GM10248 (cell line): ENCODE results near the gene ATP8A1.
"Not testable (repeated sequence)": the region's sequence is repeated elsewhere in the genome, so short reads cannot be mapped to it uniquely, and the experiment has no call there.

Source experiments
- CTCF ChIA-PET: fragments of 300-600 bp; sonication (Branson Sonifier 250); formaldehyde crosslinking; extraction: SDS; loops from one replicate; lab custom pipeline; 2021; ENCODE audit warnings: antibody characterized with exemption; lab: Yijun Ruan, JAX
- POLR2A ChIA-PET: fragments of 350-650 bp; sonication (Branson Sonifier 250); formaldehyde crosslinking; extraction: SDS; loops from one replicate; lab custom pipeline; 2020; ENCODE audit warnings: antibody characterized with exemption; lab: Yijun Ruan, JAX
- DNase-seq: peaks from one replicate; pipeline ENCODE4 v3.0.0; 2012; ENCODE audit errors: extremely low spot score
- CTCF ChIP-seq: IDR thresholded peaks from 2 replicates; pipeline ENCODE4 v1.5.1; 2012; ENCODE audit warnings: mild to moderate bottlenecking, low read depth; ENCODE audit errors: extremely low read depth, missing control alignments, control extremely low read depth

ATP8A1 gene

GRCh38 chr4:42656944-42657792 is at the start of gene ATP8A1:
ATP8A1 (minus strand) TSS chr4:42657105; CDS start chr4:42656873, 232 bp downstream.
- no peak for TF ChIP-seq CTCF
- ChIA-PET POLR2A (interaction anchor here (0.6 to 2.1 kb wide), 8 partner anchors 10 to 1747 kb away, joined by 3 to 13 read pairs (median 4); no protein-coding TSS in a partner anchor), CTCF (interaction anchor here (0.7 to 3.1 kb wide), 20 partner anchors 9 to 110 kb away, joined by 3 to 24 read pairs (median 6); no protein-coding TSS in a partner anchor)
- peak; percentile 96 for DNase-seq

GRCh38 chr4:42706086-42706485 is 49.2 kb upstream of the ATP8A1 start:
- CTCF ChIA-PET, result interaction anchor here (2.0 to 2.2 kb wide), 2 partner anchors 9 to 11 kb away, joined by 6 to 13 read pairs; no protein-coding TSS in a partner anchor
- POLR2A ChIA-PET, result no interaction called here
- TF ChIP-seq CTCF, result no peak
- no peak for DNase-seq

GRCh38 chr4:42703813-42704212 is 46.9 kb upstream of the ATP8A1 start:
- ChIA-PET POLR2A (no interaction called here), CTCF (interaction anchor here (2.4 kb wide), 1 partner anchor 12 kb away, joined by 11 read pairs; no protein-coding TSS in a partner anchor)
- TF ChIP-seq CTCF, result no peak
- DNase-seq, result no peak

- no peak for DNase-seq
- CTCF ChIA-PET, result interaction anchor here (1.3 to 2.4 kb wide), 2 partner anchors 11 to 13 kb away, joined by 7 to 11 read pairs; no protein-coding TSS in a partner anchor
- no peak for TF ChIP-seq CTCF
- POLR2A ChIA-PET, result no interaction called here
These were observed 46.0 kb upstream of the ATP8A1 start for GRCh38 chr4:42702895-42703294.

GRCh38 chr4:42701780-42702179 is 44.9 kb upstream of the ATP8A1 start:
- CTCF ChIA-PET, result interaction anchor here (1.3 kb wide), 1 partner anchor 10 kb away, joined by 7 read pairs; no protein-coding TSS in a partner anchor
- POLR2A ChIA-PET, DNase-seq: not testable (repeated sequence)

GRCh38 chr4:42690537-42690936 is 33.6 kb upstream of the ATP8A1 start:
- CTCF ChIA-PET, result interaction anchor here (1.0 to 2.5 kb wide), 8 partner anchors 9 to 130 kb away, joined by 3 to 10 read pairs (median 6); partner anchors contain the start of gene ATP8A1
- DNase-seq, result no peak
- POLR2A ChIA-PET, result no interaction called here
- TF ChIP-seq CTCF, result no peak
